NT2/D1 (cell line): ENCODE data around the gene BIN2.

ENCODE experiments used
- YY1 ChIP-seq: IDR thresholded peaks from 2 replicates; pipeline ENCODE4 v1.6.1; 2011; ENCODE audit not compliant: insufficient read length, insufficient read depth
- ZNF274 ChIP-seq: IDR thresholded peaks from 2 replicates; pipeline ENCODE4 v1.6.1; 2011; ENCODE audit warnings: mild to moderate bottlenecking, low read depth, low read length

- TF ChIP-seq YY1, result no peak
- no peak for TF ChIP-seq ZNF274
Observed at GRCh38 chr12:51263341-51263740, 60.6 kb downstream of the BIN2 start.
